PC-3 (cell line): ENCODE results near the gene RUFY2. TPM values are rescaled to one million over a fixed set of nuclear protein-coding genes. Genes with fewer than 3 reads are reported as not detected.

Source experiments
- ATAC-seq: fragments of 200-7000 bp; cut with Tn5 transposase; 2 replicates; pipeline ENCODE4 v1.9.1; 2020; ENCODE audit warnings: mild to moderate bottlenecking, moderate library complexity
- BruUV-seq: library from RNA; stranded (reverse); fragments of 400-500 nt; replicated peaks from 2 replicates; lab custom pipeline; 2021; lab: Mats Ljungman, UMichigan
- CTCF ChIA-PET: fragments of 300-600 bp; sonication (Branson Sonifier 250); formaldehyde crosslinking; loops from one replicate; lab custom pipeline; 2022; ENCODE audit warnings: antibody characterized with exemption; lab: Charles Lee
- POLR2A ChIA-PET: fragments of 300-600 bp; sonication (Branson Sonifier 250); formaldehyde crosslinking; loops from one replicate; lab custom pipeline; 2022; ENCODE audit warnings: antibody characterized with exemption; ENCODE audit not compliant: unreplicated experiment; lab: Charles Lee
- DNase-seq: peaks from one replicate; pipeline ENCODE4 v3.0.0-alpha.2; 2015
- H2AFZ ChIP-seq: fragments of 300-600 bp; sonication (generic); 2 replicates; pipeline ENCODE4 v1.6.0; 2016; ENCODE audit warnings: antibody characterized with exemption, low read length
- H3F3A ChIP-seq: fragments of 300-600 bp; sonication (generic); one replicate; pipeline ENCODE4 v1.6.0; 2017; ENCODE audit warnings: antibody characterized with exemption, low read length, control low read depth, mild to moderate bottlenecking; ENCODE audit not compliant: unreplicated experiment
- H3K27ac ChIP-seq: fragments of 300-600 bp; sonication (generic); 2 replicates; pipeline ENCODE4 v1.5.1; 2016; ENCODE audit warnings: mild to moderate bottlenecking, low read length
- H3K27me3 ChIP-seq: fragments of 300-600 bp; sonication (generic); 2 replicates; pipeline ENCODE4 v1.6.1; 2016; ENCODE audit warnings: low read length, mixed read lengths
- H3K36me3 ChIP-seq: fragments of 300-600 bp; sonication (generic); 2 replicates; pipeline ENCODE4 v1.6.1; 2016; ENCODE audit warnings: low read depth, mixed run types, low read length, mixed read lengths
- H3K4me1 ChIP-seq: fragments of 300-600 bp; sonication (generic); 2 replicates; pipeline ENCODE4 v1.5.1; 2016; ENCODE audit warnings: low read length; ENCODE audit not compliant: insufficient read depth
- H3K4me2 ChIP-seq: fragments of 300-600 bp; sonication (generic); 2 replicates; pipeline ENCODE4 v1.6.0; 2016; ENCODE audit warnings: low read length
- H3K4me3 ChIP-seq: fragments of 300-600 bp; sonication (generic); 2 replicates; pipeline ENCODE4 v1.5.1; 2016; ENCODE audit warnings: mild to moderate bottlenecking, low read length, mixed read lengths
- H3K79me2 ChIP-seq: fragments of 300-600 bp; sonication (generic); 2 replicates; pipeline ENCODE4 v1.6.1; 2017; ENCODE audit warnings: low read length, mixed read lengths
- H3K9ac ChIP-seq: fragments of 300-600 bp; sonication (generic); 2 replicates; pipeline ENCODE4 v1.6.0; 2016; ENCODE audit warnings: mild to moderate bottlenecking, low read length
- H3K9me2 ChIP-seq: fragments of 300-600 bp; sonication (generic); replicated peaks from 2 replicates; pipeline ENCODE4 v1.6.1; 2016; ENCODE audit warnings: mixed run types, low read length, mixed read lengths
- H3K9me3 ChIP-seq: fragments of 300-600 bp; sonication (generic); 2 replicates; pipeline ENCODE4 v1.6.1; 2016; ENCODE audit warnings: low read length, mixed read lengths
- H4K20me1 ChIP-seq: fragments of 300-600 bp; sonication (generic); 2 replicates; pipeline ENCODE4 v1.6.1; 2016; ENCODE audit warnings: low read length, mixed read lengths
- EZH2 ChIP-seq: fragments of 300-600 bp; sonication (generic); IDR thresholded peaks from one replicate; pipeline ENCODE4 v1.6.1; 2017; ENCODE audit warnings: antibody characterized with exemption, mild to moderate bottlenecking, low read length; ENCODE audit not compliant: unreplicated experiment
- EZH2phosphoT487 ChIP-seq: fragments of 300-600 bp; sonication (generic); IDR thresholded peaks from 2 replicates; pipeline ENCODE4 v1.6.1; 2018; ENCODE audit warnings: mild to moderate bottlenecking, antibody characterized with exemption, low read length, borderline replicate concordance
- intact Hi-C: fragments of 100-400 bp; cut with micrococcal nuclease; formaldehyde crosslinking; loops from 2 replicates; pipeline ENCODE4 v1.9.0; 2023
- total RNA-seq: library from RNA; depleted of rRNA; stranded (reverse); fragments of >200 nt; gene quantifications from 2 replicates; pipeline ENCODE4 v1.2.3, GENCODE V29; 2014
- TF ChIP-seq, protein P1 (sequence below): fragments of 300-600 bp; sonication (generic); conservative IDR thresholded peaks from 2 replicates; pipeline ENCODE4 v1.5.1; 2017; ENCODE audit warnings: antibody characterized with exemption, low read depth, mild to moderate bottlenecking, low read length

RUFY2 gene
- total RNA-seq, 1 experiment from 2014 or later, result 18.3 TPM

DNA sequence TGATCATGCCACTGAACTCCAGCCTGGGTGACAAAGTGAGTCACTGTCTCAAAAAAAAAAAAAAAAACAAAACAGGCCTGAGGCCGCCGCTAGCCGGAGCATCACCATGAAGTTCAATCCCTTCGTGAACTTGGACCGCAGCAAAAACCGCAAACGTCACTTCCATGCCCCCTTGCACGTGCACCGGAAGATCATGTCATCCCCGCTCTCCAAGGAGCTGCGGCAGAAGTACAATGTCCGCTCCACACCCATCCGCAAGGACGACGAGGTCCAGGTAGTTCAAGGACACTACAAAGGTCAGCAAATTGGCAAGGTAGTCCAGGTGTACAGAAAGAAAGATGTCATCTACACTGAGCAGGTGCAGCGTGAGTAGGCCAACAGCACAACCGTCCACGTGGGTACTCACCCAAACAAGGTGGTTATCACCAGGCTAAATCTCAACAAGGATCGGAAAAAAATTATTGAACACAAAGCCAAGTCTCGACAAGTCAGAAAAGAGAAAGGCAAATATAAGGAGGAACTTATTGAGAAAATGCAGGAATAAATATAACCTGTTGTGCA is 17.5 kb upstream of the RUFY2 start:
- H3K9me2 ChIP-seq, result no peaks in the 10 kb centered on the region
- H3K4me3 ChIP-seq, result no peak overlapping the region
- no peak for ATAC-seq
- intact Hi-C loops, result no loop called here
- no peak overlapping the region for H3K9ac ChIP-seq
- no TSS peak for BruUV-seq
- H3K36me3 ChIP-seq, result peaks cover 55% of the 10 kb centered on the region
- H3K4me1 ChIP-seq, result no peaks in the 10 kb centered on the region
- no peak overlapping the region for H2AFZ ChIP-seq
- ChIA-PET CTCF (no interaction called here), POLR2A (no interaction called here)
- DNase-seq, result no peak
- H3K27me3 ChIP-seq, result no peaks in the 10 kb centered on the region
- H3K27ac ChIP-seq, result no peak overlapping the region
- TF ChIP-seq EZH2 (no peak), EZH2phosphoT487 (no peak)
- TF ChIP-seq, protein P1, sequence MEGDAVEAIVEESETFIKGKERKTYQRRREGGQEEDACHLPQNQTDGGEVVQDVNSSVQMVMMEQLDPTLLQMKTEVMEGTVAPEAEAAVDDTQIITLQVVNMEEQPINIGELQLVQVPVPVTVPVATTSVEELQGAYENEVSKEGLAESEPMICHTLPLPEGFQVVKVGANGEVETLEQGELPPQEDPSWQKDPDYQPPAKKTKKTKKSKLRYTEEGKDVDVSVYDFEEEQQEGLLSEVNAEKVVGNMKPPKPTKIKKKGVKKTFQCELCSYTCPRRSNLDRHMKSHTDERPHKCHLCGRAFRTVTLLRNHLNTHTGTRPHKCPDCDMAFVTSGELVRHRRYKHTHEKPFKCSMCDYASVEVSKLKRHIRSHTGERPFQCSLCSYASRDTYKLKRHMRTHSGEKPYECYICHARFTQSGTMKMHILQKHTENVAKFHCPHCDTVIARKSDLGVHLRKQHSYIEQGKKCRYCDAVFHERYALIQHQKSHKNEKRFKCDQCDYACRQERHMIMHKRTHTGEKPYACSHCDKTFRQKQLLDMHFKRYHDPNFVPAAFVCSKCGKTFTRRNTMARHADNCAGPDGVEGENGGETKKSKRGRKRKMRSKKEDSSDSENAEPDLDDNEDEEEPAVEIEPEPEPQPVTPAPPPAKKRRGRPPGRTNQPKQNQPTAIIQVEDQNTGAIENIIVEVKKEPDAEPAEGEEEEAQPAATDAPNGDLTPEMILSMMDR, result no peak
- no peaks in the 10 kb centered on the region for H4K20me1 ChIP-seq
- H3K9me3 ChIP-seq, result no peaks in the 10 kb centered on the region
- no peak overlapping the region for H3K4me2 ChIP-seq
- H3F3A ChIP-seq, result peaks cover 5% of the 10 kb centered on the region
- no peaks in the 10 kb centered on the region for H3K79me2 ChIP-seq

GRCh38 chr10:68423522-68423921 is 16.4 kb upstream of the RUFY2 start:
- Histone ChIP-seq H3K9me2 (no peaks in the 10 kb centered on the region), H4K20me1 (no peaks in the 10 kb centered on the region), H3K27ac (no peak overlapping the region), H2AFZ (no peak overlapping the region), H3K36me3 (peaks cover 56% of the 10 kb centered on the region), H3K4me1 (no peaks in the 10 kb centered on the region), H3K9ac (no peak overlapping the region), H3F3A (peaks cover 5% of the 10 kb centered on the region), H3K9me3 (no peaks in the 10 kb centered on the region), H3K4me2 (no peak overlapping the region), H3K4me3 (no peak overlapping the region), H3K79me2 (no peaks in the 10 kb centered on the region), H3K27me3 (no peaks in the 10 kb centered on the region)
- ChIA-PET CTCF (no interaction called here), POLR2A (interaction anchor here (0.6 kb wide), 1 partner anchor 46 kb away, joined by 3 read pairs; no protein-coding TSS in a partner anchor)
- no TSS peak for BruUV-seq
- DNase-seq (no peak), ATAC-seq (no peak)
- intact Hi-C loops, result no loop called here
- TF ChIP-seq, protein P1, result no peak

- Histone ChIP-seq H4K20me1 (no peaks in the 10 kb centered on the region), H3K4me2 (no peak overlapping the region), H3K4me3 (no peak overlapping the region), H3K4me1 (no peaks in the 10 kb centered on the region), H3K36me3 (peaks cover 72% of the 10 kb centered on the region), H3K27ac (no peak overlapping the region), H3K9me3 (no peaks in the 10 kb centered on the region), H2AFZ (no peak overlapping the region), H3K27me3 (no peaks in the 10 kb centered on the region), H3K79me2 (no peaks in the 10 kb centered on the region), H3K9ac (no peak overlapping the region), H3F3A (peaks cover 5% of the 10 kb centered on the region), H3K9me2 (no peaks in the 10 kb centered on the region)
- no TSS peak for BruUV-seq
- ATAC-seq (no peak), DNase-seq (no peak)
- CTCF ChIA-PET, result no interaction called here
- intact Hi-C loops, result no loop called here
- TF ChIP-seq EZH2phosphoT487 (no peak), EZH2 (no peak)
- TF ChIP-seq, protein P1, result no peak
- POLR2A ChIA-PET, result no interaction called here
Measured at GRCh38 chr10:68419376-68419775, 12.3 kb upstream of the RUFY2 start.
